Lung microvascular endothelial cell (primary cell): ENCODE results near the gene PPP1R14D. TPM values are rescaled to one million over a fixed set of nuclear protein-coding genes. Genes with fewer than 3 reads are reported as not detected.
A peak's percentile ranks its signal among the peaks of the same experiment; 100 is the strongest.

Experiments
- DNase-seq, 2 donors: peaks; one replicate each; pipeline versions ENCODE4 v3.0.0 to v3.0.0-alpha.2; 2010; ENCODE audit warnings: low read depth in 2 of 2
- total RNA-seq: library from RNA; depleted of rRNA; stranded (reverse); fragments of >200 nt; gene quantifications from 2 replicates; pipeline ENCODE4 v1.2.1, GENCODE V29; 2014

PPP1R14D gene
- total RNA-seq, 1 donor from 2014 or later = not detected

DNA sequence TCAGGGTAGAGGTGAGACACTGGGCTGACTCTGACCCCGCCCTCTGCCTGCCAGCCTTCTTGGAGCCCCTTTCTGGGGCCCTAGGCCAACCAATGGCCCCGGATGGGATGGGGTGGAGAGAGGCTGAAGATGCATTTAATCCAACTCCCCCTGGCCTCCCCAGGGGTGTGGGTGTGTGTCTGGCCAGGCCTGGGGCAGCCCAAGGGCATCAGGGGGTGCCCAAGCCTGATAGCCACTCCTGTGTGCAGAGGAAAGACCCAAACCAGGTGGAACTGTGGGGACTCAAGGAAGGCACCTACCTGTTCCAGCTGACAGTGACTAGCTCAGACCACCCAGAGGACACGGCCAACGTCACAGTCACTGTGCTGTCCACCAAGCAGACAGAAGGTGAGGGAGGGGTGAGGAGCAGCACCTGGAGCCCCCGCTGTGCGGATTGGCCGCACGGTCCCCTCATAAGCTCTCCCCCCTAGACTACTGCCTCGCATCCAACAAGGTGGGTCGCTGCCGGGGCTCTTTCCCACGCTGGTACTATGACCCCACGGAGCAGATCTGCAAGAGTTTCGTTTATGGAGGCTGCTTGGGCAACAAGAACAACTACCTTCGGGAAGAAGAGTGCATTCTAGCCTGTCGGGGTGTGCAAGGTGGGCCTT, 24.9 kb upstream of the PPP1R14D start:
- no peak for DNase-seq

DNA sequence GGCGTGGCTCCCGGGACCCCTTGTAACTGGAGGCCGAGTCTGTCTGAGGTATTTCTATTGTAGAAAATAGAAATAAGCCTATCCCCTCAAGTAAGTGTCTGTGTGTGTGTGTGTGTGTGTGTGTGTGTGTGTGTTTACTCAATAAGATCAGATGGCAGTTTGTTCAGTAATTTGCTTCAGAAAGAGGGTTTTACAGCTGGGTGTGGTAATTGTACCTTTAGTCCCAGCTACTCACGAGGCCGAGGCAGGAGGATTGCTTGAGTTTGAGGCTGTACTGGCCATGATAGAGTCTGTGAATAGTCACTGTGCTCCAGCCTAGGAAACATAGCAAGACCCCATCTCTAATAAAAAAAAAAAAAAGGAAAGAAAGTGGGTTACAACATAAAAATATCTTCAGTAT, 24.0 kb upstream of the PPP1R14D start:
- no peak for DNase-seq

DNA sequence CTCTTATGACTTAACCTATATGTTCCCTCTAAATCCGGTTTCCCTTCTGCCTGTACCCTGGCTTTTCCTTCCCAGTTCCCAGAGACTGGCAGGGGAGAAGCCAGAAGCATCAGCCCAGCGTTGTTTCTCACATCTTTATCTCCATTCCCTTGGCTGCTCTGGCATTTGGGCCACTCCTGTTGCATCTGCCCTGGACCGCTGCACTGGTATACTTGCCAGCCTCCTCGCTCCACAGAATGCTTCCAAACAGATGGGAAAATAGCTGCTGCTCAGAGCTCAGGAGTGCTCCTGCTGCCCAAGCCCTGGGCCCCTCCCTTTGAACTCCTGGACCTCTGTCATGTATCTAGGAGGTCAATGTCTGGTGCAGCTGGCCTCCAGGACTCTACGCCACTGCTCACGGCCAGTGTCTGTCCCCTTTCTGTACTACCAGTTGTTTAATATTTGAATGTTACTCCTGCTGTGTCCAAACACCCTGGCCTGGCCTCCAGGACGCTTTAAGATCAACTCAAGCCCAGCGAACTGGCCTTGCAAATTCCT, 22.1 kb upstream of the PPP1R14D start:
- DNase-seq = no peak

DNA sequence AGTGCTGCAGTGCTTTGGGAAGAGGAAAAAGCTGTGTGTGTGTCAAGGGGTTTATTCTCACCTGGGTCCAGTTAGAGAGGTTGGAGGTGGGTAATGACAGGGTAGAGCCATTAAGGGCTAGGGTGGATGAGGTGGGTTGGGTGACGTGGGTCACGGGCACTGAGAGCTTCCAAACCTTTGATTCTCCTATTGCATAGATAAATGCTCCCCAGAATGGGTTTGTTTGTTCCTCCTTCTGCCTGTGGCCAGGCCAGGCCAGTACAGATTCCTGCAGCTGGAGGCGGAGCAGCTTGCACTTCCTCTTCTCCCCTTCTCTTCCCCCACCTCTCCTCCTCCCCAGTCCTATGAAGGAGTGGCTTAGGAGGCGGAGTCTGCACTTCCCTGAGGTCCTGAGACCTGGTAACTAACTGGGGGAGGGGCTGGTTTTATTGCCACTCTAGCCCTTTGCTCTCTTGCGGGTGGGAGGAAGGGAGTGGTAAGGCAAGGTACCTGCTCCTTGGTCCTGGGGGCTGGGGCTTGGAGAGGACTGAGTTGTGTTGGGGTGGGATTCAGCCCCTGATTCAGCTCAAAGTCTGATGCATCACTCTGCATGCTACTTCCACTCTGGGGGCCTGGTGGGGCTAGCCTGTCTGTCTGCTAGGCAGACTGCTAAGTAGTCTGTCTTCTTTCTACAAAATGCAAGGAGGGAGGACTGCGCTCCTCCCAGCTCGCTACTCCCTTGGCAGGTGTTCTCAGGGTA, 18.9 kb upstream of the PPP1R14D start:
- no peak for DNase-seq

DNA sequence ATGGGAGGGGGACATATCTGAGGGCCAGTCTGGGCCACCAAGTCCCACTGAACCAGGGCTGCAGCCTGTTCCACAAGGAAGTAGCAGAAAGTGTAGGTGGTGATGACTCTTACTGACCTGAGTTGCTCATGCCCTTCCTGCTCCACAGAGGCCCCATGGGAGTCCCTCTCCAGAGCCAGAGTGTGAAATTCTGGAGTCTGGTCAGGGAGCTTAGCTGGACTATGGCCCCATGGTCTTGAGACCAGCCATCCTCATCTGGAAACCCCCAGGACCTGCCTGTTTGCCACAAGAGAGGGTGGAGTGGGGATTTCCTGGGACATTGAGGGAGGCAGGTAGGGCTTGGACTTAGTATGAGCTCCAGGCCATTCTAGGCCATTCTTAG, 18.3 kb upstream of the PPP1R14D start:
- DNase-seq = no peak

DNA sequence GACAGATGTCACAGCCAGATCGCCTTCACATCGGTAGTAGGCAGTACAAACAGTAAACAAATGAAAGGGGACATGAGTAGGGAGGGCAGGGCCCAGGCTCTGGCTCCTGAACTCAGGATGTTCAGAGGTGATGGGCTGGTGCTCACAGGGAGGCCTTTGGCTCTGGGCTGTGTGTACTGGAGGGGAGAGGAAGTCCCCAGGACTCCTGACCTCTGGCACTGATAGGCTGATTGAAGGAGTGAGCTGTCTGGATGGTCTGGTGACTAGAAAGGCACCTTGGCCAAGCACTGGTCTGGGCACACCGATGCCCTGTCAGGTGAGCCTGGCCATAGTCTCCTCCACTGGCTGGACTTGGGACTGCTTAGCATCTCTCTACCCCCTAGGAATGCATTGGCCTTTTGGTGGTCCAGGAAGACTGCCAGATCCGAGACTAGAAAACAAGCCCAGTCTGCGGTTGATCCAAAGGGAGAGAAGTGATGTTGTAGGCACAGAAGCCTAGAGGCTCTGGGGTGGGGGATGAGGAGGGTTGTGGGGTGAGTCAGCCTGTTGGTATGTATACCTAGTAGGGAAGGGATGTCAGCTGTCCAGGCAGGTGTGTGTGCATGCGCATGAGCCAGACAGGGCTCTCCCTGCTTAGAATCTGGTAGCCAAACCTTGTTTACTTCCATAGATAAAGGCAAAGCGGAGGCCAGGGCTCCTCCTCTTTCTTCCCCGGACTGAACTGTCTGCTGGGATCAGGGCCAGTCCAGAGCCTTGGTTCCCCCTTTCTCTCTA, 17.2 kb upstream of the PPP1R14D start:
- DNase-seq = no peak

DNA sequence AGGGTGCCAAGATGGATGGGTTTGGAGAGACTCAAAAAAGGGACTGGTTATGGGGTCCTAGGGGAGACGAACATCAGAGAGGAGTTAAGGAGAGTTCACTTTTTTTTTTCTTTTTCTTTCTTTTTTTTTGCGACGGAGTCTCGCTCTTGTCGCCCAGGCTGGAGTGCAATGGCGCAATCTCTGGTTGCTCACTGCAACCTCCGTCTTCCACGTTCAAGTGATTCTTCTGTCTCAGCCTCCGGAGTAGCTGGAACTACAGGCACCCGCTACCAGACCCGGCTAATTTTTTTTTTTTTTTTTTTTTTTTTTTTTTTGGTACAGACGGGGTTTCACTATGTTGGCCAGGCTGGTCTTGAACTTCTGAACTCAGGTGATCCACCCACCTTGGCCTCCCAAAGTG, 16.5 kb upstream of the PPP1R14D start:
- DNase-seq = no peak

DNA sequence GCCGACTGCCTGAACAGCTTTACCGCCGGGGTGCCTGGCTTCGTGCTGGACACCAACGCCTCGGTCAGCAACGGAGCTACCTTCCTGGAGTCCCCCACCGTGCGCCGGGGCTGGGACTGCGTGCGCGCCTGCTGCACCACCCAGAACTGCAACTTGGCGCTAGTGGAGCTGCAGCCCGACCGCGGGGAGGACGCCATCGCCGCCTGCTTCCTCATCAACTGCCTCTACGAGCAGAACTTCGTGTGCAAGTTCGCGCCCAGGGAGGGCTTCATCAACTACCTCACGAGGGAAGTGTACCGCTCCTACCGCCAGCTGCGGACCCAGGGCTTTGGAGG, 16.2 kb upstream of the PPP1R14D start:
- peak in 1 of 2 donors; percentile 34 for DNase-seq

DNA sequence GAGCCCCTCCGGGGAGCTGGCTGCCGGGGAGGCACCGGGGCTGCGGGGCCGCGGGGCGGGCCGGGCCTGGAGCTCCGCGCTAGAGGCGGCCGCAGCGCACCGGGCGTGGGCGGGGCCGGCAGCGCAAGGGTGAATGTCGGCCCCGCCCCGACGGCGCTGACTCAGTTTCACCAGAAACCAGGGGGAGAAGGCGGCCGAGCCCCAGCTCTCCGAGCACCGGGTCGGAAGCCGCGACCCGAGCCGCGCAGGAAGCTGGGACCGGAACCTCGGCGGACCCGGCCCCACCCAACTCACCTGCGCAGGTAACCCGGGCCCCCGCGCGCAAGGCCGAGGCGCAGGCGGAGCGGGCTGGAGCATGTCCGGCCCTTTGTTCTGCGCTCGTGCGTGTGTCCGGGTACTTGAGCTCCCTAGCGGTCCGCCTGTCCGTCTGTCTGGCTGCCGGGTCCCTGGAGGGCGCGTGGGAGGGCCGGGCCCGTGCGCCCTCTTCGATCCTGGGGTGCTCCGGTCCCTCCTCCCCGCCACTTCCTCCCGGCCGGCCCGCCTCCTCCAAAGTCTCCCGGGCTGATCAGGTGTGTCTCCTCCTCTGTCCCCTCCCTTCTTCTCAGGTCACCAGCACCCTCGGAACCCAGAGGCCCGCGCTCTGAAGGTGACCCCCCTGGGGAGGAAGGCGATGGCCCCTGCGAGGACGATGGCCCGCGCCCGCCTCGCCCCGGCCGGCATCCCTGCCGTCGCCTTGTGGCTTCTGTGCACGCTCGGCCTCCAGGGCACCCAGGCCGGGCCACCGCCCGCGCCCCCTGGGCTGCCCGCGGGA, 15.6 kb upstream of the PPP1R14D start, which contains the start of gene SPINT1:
Gene SPINT1 (plus strand): TSS at position 164 of the 811 bp plus-strand sequence. CDS start 507 bp downstream, at position 671.
- DNase-seq = no peak

DNA sequence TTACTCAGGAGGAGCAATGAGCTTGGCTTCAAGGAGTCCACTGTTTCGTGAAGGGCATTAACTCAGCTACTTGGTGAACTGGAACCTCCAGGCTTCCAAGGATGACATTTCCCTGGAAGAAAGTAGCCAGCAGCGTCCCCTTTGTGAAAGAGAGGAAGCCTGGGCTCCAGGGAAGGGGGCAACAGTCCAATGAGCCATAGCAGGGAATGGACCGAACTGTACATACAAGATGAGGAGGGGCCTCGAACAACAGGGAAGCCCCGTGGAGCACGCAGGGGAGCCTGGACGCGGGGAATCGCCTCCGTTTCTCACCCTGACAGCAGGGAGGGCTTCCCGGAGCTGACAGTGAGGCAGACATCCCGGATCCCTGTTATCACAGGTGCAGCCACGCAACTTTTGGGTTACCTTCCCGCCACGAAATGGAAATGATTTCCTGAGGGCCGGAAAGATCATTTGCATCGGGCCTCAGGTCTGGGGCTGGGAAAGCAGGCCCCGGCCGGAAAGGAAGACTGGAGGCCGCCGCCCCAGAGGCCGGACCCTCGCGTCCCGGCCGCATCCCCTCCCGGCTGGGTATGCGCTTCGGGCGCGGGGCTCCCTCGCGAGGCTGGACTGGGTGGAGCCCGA, 14.9 kb upstream of the PPP1R14D start:
- DNase-seq = no peak

DNA sequence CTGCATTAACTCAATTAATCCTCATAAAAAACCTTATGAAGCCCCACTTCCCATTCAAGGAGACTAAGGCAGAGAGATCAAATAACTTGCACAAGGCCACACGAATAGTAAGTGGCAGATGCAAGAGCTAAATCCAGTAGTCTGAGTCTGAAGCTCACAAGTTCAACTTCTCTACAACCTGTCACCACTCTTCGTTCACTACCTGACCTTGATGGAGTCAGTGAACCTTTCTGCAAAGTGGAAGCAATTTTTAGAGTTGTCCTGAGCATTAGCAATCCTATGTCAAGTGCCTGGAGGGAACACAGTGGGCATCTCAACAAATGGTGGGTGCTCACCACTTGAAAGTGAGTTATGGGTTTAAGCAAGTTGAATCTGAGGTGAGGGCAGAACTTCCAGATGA, 13.2 kb upstream of the PPP1R14D start:
- no peak for DNase-seq

DNA sequence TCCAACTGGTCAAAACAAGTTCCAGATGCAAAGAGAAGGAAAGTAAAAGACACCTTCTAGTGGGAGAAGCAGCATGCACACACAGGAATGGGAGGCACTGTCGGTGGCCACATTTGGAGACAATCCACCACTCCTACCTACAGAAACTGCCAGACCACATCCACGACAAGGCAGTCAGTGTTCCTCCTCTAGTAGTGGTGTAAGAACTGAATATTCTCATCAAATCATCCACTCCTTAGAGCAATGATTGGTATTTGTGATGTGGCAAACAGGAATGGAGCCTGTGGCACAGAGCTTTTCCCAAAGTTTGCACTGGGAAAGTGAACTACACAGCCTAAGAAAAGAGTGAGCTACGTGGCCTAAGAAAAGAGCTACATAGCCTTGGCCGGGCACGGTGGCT, 10.2 kb upstream of the PPP1R14D start:
- no peak for DNase-seq

DNA sequence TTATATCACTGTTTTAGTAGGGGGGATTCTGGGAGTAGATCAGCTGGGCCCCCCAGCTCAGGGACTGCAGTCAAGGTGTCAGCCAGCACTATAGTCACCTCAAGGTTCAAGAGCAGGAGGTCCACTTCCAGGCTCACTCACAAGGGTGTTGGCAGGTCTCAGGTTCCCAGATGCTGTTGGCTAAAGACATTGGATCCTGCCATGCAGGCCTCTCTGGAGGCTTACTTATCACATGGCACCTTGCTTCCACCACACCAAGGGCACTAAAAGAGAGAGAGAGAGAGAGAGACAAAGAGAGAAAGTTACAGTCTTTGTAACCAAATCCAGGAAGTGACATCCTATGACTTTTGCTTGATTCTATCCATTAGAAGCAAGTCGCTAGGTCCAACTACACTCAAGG, 7.5 kb upstream of the PPP1R14D start:
- DNase-seq = no peak

DNA sequence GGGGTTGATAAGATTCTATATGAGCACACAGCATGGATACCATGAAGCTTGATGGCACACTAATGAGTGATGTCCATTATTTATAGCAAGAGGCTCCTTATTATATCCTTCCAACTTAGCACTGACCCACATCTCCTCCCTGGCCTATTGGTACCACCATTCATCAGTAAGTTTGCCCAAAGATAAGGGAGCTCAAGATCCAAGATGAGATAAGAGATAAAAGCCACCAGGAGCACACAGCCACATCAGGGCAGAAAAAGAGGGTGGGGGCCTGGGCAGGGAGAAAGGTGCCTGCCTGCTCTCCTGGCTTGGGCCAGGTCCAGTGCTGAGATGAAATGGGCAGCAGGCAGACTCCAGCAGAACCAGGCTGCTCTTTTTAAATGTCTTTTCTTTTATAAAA, 4.4 kb upstream of the PPP1R14D start:
- DNase-seq = no peak

DNA sequence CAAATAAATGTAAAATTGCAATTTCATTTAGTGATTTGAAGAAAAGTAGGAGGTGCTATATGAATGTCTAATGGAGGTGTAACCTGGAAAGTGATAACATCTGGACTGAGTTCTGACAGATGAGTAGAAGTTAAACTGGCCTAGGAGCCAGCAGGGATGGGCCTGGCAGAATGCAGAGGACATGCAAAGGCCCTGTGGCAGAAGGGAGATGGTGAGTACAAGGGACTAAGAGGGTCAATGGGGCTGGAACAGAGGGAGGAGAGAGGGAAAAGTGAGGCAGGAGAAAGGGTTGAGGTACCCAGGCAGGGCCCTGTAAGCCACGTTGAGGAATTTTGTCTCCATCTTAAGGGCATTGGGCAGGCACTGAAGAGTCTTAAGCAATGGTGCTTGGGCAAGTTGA, 3.4 kb upstream of the PPP1R14D start:
- no peak for DNase-seq

DNA sequence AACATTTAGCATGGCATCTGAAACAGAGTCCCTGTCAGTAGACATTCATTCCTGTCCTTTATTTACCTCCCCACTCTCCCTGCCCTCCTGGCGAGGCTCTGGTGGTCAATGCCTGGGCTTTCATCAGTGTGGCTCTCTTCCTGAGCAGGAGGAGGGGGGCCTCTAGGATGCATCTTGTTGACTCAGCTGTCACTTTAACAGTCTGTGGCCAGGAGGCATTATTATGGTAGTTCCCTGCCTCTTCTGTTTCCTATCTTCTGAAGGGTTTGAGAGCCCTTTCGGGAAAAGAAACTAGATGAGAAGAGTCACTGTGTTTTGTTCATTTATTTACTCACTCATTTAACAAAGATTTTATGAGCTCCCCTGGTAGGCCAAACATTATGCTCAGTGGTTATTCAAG, 2.4 kb upstream of the PPP1R14D start:
- no peak for DNase-seq

DNA sequence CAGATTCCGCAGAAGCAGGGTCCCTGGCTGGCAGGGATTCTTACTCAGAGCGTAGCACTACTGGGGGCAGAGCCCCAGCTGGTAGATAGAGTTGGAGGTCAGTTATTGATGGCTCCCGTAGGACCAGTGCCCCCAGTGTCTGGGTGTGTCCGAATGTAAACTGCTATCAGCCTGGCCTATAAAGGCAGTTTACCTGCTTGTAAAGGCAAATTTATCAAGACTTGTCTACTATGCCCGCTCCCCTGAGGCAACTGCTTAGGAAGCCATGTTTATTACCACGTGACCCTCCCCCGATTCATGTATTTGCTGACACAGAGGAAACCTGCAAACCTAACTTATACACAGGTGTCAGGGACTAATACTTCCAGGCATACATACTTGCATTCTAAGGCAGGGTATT, 607 bp upstream of the PPP1R14D start:
- no peak for DNase-seq

DNA sequence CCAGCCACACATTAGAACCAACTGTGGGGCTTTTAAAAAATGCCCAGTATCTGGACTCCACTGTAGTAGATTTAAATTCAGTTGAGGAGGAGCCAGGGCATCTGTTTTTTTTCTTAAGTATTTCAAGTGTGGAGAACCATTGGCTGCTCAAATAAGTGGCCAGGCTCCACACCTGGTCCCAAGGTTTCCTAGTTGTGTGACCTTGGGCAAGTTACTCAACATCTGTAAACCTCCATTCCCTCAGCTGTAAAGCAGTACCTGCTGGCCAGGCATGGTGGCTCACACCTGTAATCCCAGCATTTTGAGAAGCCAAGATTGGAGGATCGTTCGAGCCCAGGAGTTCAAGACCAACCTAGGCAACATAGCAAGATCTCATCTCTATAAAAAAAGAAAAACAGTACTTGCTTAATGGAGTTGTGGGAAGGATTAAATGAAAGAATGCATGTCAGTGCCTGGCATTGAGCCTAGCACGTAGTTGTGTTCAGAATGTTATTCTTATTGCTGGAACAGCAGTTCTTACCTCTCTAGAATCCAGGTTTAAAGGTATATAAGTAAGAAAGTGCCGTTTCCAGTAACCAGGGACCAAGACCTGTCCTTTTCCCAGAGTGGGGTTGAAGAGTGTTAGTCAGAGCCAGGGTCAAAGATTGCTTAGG, 2.0 kb downstream of the PPP1R14D start:
- no peak for DNase-seq

DNA sequence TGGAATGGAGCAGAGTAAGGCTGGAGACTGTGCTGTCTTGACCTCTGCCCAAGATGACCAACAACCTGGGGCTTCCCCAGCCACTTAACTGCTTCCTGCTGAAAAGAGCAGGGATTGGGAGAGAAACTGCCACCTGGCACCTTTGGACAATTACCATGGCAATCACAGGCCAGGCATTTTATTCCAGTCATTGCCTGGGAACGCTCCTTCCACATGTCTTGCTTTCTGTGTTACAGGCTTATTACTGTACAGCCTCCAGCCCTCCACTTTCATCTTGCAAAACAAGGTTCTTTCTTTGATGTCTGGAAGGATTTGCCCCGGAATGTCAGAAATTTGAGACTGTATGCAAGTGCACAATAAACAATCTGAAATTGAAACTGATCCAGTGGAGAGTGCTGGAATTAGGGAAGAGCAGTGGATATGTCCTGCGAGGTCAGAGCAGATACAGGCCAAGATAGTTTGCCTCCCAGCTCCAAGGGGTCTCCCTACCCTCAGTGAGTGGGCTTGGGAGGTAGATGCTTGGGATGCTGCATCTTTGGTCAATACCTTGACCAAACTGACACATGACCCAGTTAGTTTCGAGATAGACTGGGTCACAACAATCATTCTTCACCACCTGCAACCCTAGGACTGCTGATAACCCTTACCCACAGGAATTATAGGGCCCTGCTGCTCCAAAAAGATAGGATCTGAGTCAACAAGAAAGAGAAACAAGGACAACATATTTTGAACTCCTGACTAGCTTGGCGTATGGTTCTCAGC, 2.7 kb downstream of the PPP1R14D start:
- DNase-seq = peak in 1 of 2 donors; percentile 18
